K562 (cell line): ENCODE data around the gene REXO2. TPM values are rescaled to one million over a fixed set of nuclear protein-coding genes. Genes with fewer than 3 reads are reported as not detected.
A peak's percentile ranks its signal among the peaks of the same experiment; 100 is the strongest.

Experiments
- ASH1L ChIP-seq: fragments of 450-650 bp; IDR thresholded peaks from 2 replicates; pipeline ENCODE4 v1.6.1; 2018; ENCODE audit warnings: borderline replicate concordance, mild to moderate bottlenecking, low read depth; ENCODE audit not compliant: partially characterized antibody
- BMI1 ChIP-seq: fragments of 150-350 bp; IDR thresholded peaks from 2 replicates; pipeline ENCODE4 v1.6.1; 2014; ENCODE audit warnings: low read length
- CHAMP1 ChIP-seq: fragments of 450-650 bp; IDR thresholded peaks from 2 replicates; pipeline ENCODE4 v1.6.1; 2016; ENCODE audit warnings: mild to moderate bottlenecking
- ERF ChIP-seq: fragments of 450-650 bp; formaldehyde crosslinking; IDR thresholded peaks from 2 replicates; pipeline ENCODE4 v1.4.0; 2020; ENCODE audit warnings: mild to moderate bottlenecking, mixed read lengths
- ESRRA ChIP-seq: fragments of 450-650 bp; IDR thresholded peaks from 2 replicates; pipeline ENCODE4 v1.6.1; 2014; ENCODE audit warnings: low read depth, mild to moderate bottlenecking, moderate library complexity, borderline replicate concordance
- FOXK1 ChIP-seq: sonication (generic); formaldehyde crosslinking; IDR thresholded peaks from 2 replicates; pipeline ENCODE4 v1.8.0; 2022; ENCODE audit warnings: missing genetic modification reagents, mild to moderate bottlenecking, borderline replicate concordance
- GATAD2A ChIP-seq: fragments of 450-650 bp; IDR thresholded peaks from 2 replicates; pipeline ENCODE4 v1.6.1; 2017
- HLTF ChIP-seq: fragments of 450-650 bp; IDR thresholded peaks from 2 replicates; pipeline ENCODE4 v1.6.1; 2016
- JUND ChIP-seq, 2 experiments: IDR thresholded peaks; 2 replicates in 1 of 2; 3 replicates in 1 of 2; pipeline ENCODE4 v1.6.1; 2011; ENCODE audit warnings: borderline replicate concordance in 2 of 2, low read depth in 2 of 2, low read length in 2 of 2, improper control_type of control experiment in 1 of 2, missing biosample characterization in 1 of 2, missing genetic modification characterization in 1 of 2, missing genetic modification reagents in 1 of 2
- KDM5B ChIP-seq: fragments of 200-600 bp; sonication (generic); IDR thresholded peaks from 2 replicates; pipeline ENCODE4 v1.6.1; 2012; ENCODE audit warnings: low read depth, mild to moderate bottlenecking, moderate library complexity, low read length, control low read depth, inconsistent platforms; ENCODE audit not compliant: insufficient replicate concordance
- LARP7 ChIP-seq: fragments of 450-650 bp; IDR thresholded peaks from 2 replicates; pipeline ENCODE4 v1.6.1; 2016
- NKRF ChIP-seq: fragments of 450-650 bp; IDR thresholded peaks from 2 replicates; pipeline ENCODE4 v1.6.1; 2016; ENCODE audit warnings: borderline replicate concordance
- NR2C2 ChIP-seq, 2 experiments: fragments of 200-800 bp in 1 of 2; sonication (Bioruptor generic) in 1 of 2; sonication (generic) in 1 of 2; formaldehyde crosslinking in 1 of 2; IDR thresholded peaks; 2 replicates each; pipeline versions ENCODE4 v1.6.1 to v1.8.0; 2016 to 2022; ENCODE audit warnings: mild to moderate bottlenecking in 1 of 2, missing compliant biosample characterization in 1 of 2, missing genetic modification characterization in 1 of 2, missing genetic modification reagents in 1 of 2
- SMARCA4 ChIP-seq: fragments of 450-650 bp; IDR thresholded peaks from 2 replicates; pipeline ENCODE4 v1.6.1; 2016
- SMARCB1 ChIP-seq: IDR thresholded peaks from 2 replicates; pipeline ENCODE4 v1.6.1; 2011; ENCODE audit warnings: improper control_type of control experiment, low read depth; ENCODE audit not compliant: insufficient read length
- TEAD1 ChIP-seq, 2 experiments: fragments of 450-650 bp in 1 of 2; sonication (generic) in 1 of 2; formaldehyde crosslinking; IDR thresholded peaks; 2 replicates each; pipeline versions ENCODE4 v1.4.0 to v1.8.0; 2020 to 2022; ENCODE audit warnings: mild to moderate bottlenecking in 2 of 2, missing genetic modification reagents in 1 of 2
- ZBTB9 ChIP-seq: fragments of 450-650 bp; formaldehyde crosslinking; IDR thresholded peaks from 2 replicates; pipeline ENCODE4 v1.4.0; 2020; ENCODE audit warnings: mild to moderate bottlenecking, moderate library complexity
- ZNF274 ChIP-seq: IDR thresholded peaks from 2 replicates; pipeline ENCODE4 v1.6.1; 2011; ENCODE audit warnings: low read depth, mild to moderate bottlenecking, low read length, moderate library complexity, borderline replicate concordance
- polyA plus RNA-seq, 8 experiments: library from polyadenylated mRNA; depleted of rRNA in 4 of 8; stranded (reverse) in 5 of 8; unstranded in 3 of 8; fragments of >200 nt; fragmentation: Nextera tagmentation in 2 of 8; fragmentation: Illumina TruSeq in 1 of 8; extraction: Ambion mirVana in 2 of 8; extraction: Trizol in 1 of 8; gene quantifications; 2 replicates each; pipeline versions ENCODE4 v1.2.1 to v1.2.3, GENCODE V29; 2011 to 2014; ENCODE audit warnings: inconsistent platforms in 1 of 8, missing spikeins in 1 of 8
- total RNA-seq, 7 experiments: library from RNA; depleted of rRNA in 6 of 7; stranded (reverse); fragments of >200 nt in 6 of 7; fragmentation: Illumina TruSeq in 2 of 7; extraction: Trizol in 2 of 7; gene quantifications; 2 replicates each; pipeline versions ENCODE4 v1.2.1 to v1.2.3, GENCODE V29; 2011 to 2021; ENCODE audit warnings: low replicate concordance in 1 of 7
- TF ChIP-seq, protein P1 (sequence below): sonication (generic); formaldehyde crosslinking; IDR thresholded peaks from 2 replicates; pipeline ENCODE4 v1.9.0; 2022; ENCODE audit warnings: mild to moderate bottlenecking, missing genetic modification reagents

The REXO2 gene
- total and polyA plus RNA-seq, 9 of the 15 experiments (the other 6 are each of a cell fraction or from before 2014, with no cell fraction given): 143 to 370 (median 193) TPM

GRCh38 chr11:114439229-114440120 is at the start of gene REXO2 (continued):
- TF ChIP-seq NKRF (peak; percentile 81), GATAD2A (peak; percentile 83), FOXK1 (CRISPR knock-in tag) (no peak), ZNF274 (no peak), NR2C2 (CRISPR knock-in tag; IDR thresholded peaks at IDR 0.05) (peak; percentile 49; the same call in 1 of the 2 replicates), NR2C2 (tag; IDR thresholded peaks at IDR 0.05) (peak; percentile 29; the same call in 1 of the 2 replicates), ZBTB9 (CRISPR knock-in tag) (peak; percentile 48; the same call in 1 of the 2 replicates), CHAMP1 (no peak), ASH1L (no peak), KDM5B (peak; percentile 83), BMI1 (no peak), LARP7 (no peak), SMARCB1 (no peak), SMARCA4 (peak; percentile 35; the same call in 1 of the 2 replicates), TEAD1 (CRISPR knock-in tag; IDR thresholded peaks at IDR 0.05) (peak; percentile 20 to 82; a peak in 2 of 4 replicates), ERF (no peak; the same call in 1 of the 2 replicates), HLTF (peak; percentile 60; the same call in 1 of the 2 replicates), JUND (IDR thresholded peaks at IDR 0.05; ENCODE audit: borderline replicate concordance, low read depth, low read length) (peak; percentile 81), JUND (tag; IDR thresholded peaks at IDR 0.05; ENCODE audit: borderline replicate concordance, low read depth, low read length) (peak; percentile 68; the same call in 2 of the 3 replicates), ESRRA (peak; percentile 87; the same call in 1 of the 2 replicates)
- TF ChIP-seq, protein P1, sequence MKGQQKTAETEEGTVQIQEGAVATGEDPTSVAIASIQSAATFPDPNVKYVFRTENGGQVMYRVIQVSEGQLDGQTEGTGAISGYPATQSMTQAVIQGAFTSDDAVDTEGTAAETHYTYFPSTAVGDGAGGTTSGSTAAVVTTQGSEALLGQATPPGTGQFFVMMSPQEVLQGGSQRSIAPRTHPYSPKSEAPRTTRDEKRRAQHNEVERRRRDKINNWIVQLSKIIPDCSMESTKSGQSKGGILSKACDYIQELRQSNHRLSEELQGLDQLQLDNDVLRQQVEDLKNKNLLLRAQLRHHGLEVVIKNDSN: peak; percentile 81
